ENCODE measurements around the gene DEPDC5. TPM values are rescaled to one million over a fixed set of nuclear protein-coding genes. Genes with fewer than 3 reads are reported as not detected.

Gene DEPDC5
- total and polyA plus RNA-seq, 10 of the 15 experiments (the other 5 are each of a cell fraction or from before 2014, with no cell fraction given) = 3.0 to 38.9 (median 22.8) TPM

Small RNA genes within 50 kb of the gene (small RNA-seq; reads per million reads assigned to genes)
- gene RN7SL20P = not detected

Other genes with a start within 250 kb of the DEPDC5 start
- 41.3 and 44.7 TPM in 2 replicates for gene PISD, start 91.8 kb upstream of the DEPDC5 start, total RNA-seq (2014; rRNA removed)
- 24.2 and 25.8 TPM in 2 replicates for gene PISD, start 91.8 kb upstream of the DEPDC5 start, total RNA-seq (2014; rRNA removed; fragmentation: Illumina TruSeq; extraction: Trizol)
- 62.7 and 63.4 TPM in 2 replicates for gene PISD, start 91.8 kb upstream of the DEPDC5 start, total RNA-seq (2021)
- gene PISD, start 91.8 kb upstream of the DEPDC5 start, polyA plus RNA-seq (2011; rRNA removed) = 22.5 and 46.8 TPM in 2 replicates
- 24.5 and 36.9 TPM in 2 replicates for gene PISD, start 91.8 kb upstream of the DEPDC5 start, polyA plus RNA-seq (2014; fragmentation: Illumina TruSeq; extraction: Trizol)
- gene PISD, start 91.8 kb upstream of the DEPDC5 start, polyA plus RNA-seq (2014; fragmentation: Nextera tagmentation; extraction: Ambion mirVana) = 10 to 100 TPM; 31.1 to 44.9 TPM
- gene PISD, start 91.8 kb upstream of the DEPDC5 start, polyA plus RNA-seq (2014; rRNA removed) = 49.1 and 51.4 TPM in 2 replicates
- gene PISD, start 91.8 kb upstream of the DEPDC5 start, polyA plus RNA-seq (2016; fragmentation: Nextera tagmentation; extraction: Ambion mirVana) = 10 to 100 TPM; 48.3 to 54.9 TPM
- 14.4 and 14.7 TPM in 2 replicates for gene PRR14L, start 3.9 kb upstream of the DEPDC5 start, total RNA-seq (2014; rRNA removed)
- gene PRR14L, start 3.9 kb upstream of the DEPDC5 start, total RNA-seq (2014; rRNA removed; fragmentation: Illumina TruSeq; extraction: Trizol) = 26.9 and 27.0 TPM in 2 replicates
- 42.4 and 49.0 TPM in 2 replicates for gene PRR14L, start 3.9 kb upstream of the DEPDC5 start, total RNA-seq (2021)
- 19.3 and 19.5 TPM in 2 replicates for gene PRR14L, start 3.9 kb upstream of the DEPDC5 start, polyA plus RNA-seq (2011; rRNA removed)
- 23.3 and 24.8 TPM in 2 replicates for gene PRR14L, start 3.9 kb upstream of the DEPDC5 start, polyA plus RNA-seq (2014; fragmentation: Illumina TruSeq; extraction: Trizol)
- 10 to 100 TPM in 1 of 2 experiments, 1 to 10 TPM in 1; 4.2 to 12.3 TPM for gene PRR14L, start 3.9 kb upstream of the DEPDC5 start, polyA plus RNA-seq (2014; fragmentation: Nextera tagmentation; extraction: Ambion mirVana)
- 17.0 and 17.2 TPM in 2 replicates for gene PRR14L, start 3.9 kb upstream of the DEPDC5 start, polyA plus RNA-seq (2014; rRNA removed)
- 10 to 100 TPM; 23.5 to 27.7 TPM for gene PRR14L, start 3.9 kb upstream of the DEPDC5 start, polyA plus RNA-seq (2016; fragmentation: Nextera tagmentation; extraction: Ambion mirVana)
- 101 and 115 TPM in 2 replicates for gene YWHAH, start 190.5 kb downstream of the DEPDC5 start, total RNA-seq (2014; rRNA removed)
- 90.0 and 97.6 TPM in 2 replicates for gene YWHAH, start 190.5 kb downstream of the DEPDC5 start, total RNA-seq (2014; rRNA removed; fragmentation: Illumina TruSeq; extraction: Trizol)
- 113 and 123 TPM in 2 replicates for gene YWHAH, start 190.5 kb downstream of the DEPDC5 start, total RNA-seq (2021)
- gene YWHAH, start 190.5 kb downstream of the DEPDC5 start, polyA plus RNA-seq (2011; rRNA removed) = 82.6 and 103 TPM in 2 replicates
- gene YWHAH, start 190.5 kb downstream of the DEPDC5 start, polyA plus RNA-seq (2014; fragmentation: Illumina TruSeq; extraction: Trizol) = 142 and 145 TPM in 2 replicates
- gene YWHAH, start 190.5 kb downstream of the DEPDC5 start, polyA plus RNA-seq (2014; fragmentation: Nextera tagmentation; extraction: Ambion mirVana) = 10 to 100 TPM; 34.2 to 43.7 TPM
- gene YWHAH, start 190.5 kb downstream of the DEPDC5 start, polyA plus RNA-seq (2014; rRNA removed) = 115 and 126 TPM in 2 replicates
- 100 to 1,000 TPM; 139 to 197 TPM for gene YWHAH, start 190.5 kb downstream of the DEPDC5 start, polyA plus RNA-seq (2016; fragmentation: Nextera tagmentation; extraction: Ambion mirVana)